Activated T-cell treated with anti-CD3 and anti-CD28 coated beads, Interleukin-2, amount 50 U/mL, for 4 hours (primary cell): ENCODE results near the gene C21orf91. TPM values are rescaled to one million over a fixed set of nuclear protein-coding genes. Genes with fewer than 3 reads are reported as not detected.

Source experiments
- ATAC-seq, 2 donors: fragments of 200-7000 bp; cut with Tn5 transposase; one replicate each; pipeline ENCODE4 v1.10.0; 2021
- DNase-seq: peaks from one replicate; pipeline ENCODE4 v3.0.0-alpha.2; 2020
- H3K27me3 Mint-ChIP-seq: one replicate; pipeline ENCODE4 v1.8.0; 2021; ENCODE audit warnings: low read depth, mixed read lengths
- H3K36me3 Mint-ChIP-seq: one replicate; pipeline ENCODE4 v1.8.0; 2022; ENCODE audit warnings: mixed read lengths; ENCODE audit not compliant: insufficient read depth
- H3K4me1 Mint-ChIP-seq: one replicate; pipeline ENCODE4 v1.8.0; 2021; ENCODE audit warnings: low read depth, mixed read lengths
- H3K4me3 Mint-ChIP-seq: one replicate; pipeline ENCODE4 v1.8.0; 2021; ENCODE audit warnings: mild to moderate bottlenecking, moderate library complexity, mixed read lengths
- H3K9me3 Mint-ChIP-seq: one replicate; pipeline ENCODE4 v1.8.0; 2021; ENCODE audit warnings: mixed read lengths
- total RNA-seq, 3 donors: library from RNA; stranded (reverse); gene quantifications; one replicate each; pipeline ENCODE4 v1.2.1, GENCODE V29; 2021

C21orf91 gene
- total RNA-seq, 3 donors from 2014 or later = 32.6 to 38.7 (median 34.7) TPM

GRCh38 chr21:17742940-17743592, 76.1 kb downstream of the C21orf91 start:
- Mint-ChIP-seq H3K4me1 (peaks cover 8% of the 10 kb centered on the region), H3K27me3 (no peaks in the 10 kb centered on the region), H3K9me3 (no peaks in the 10 kb centered on the region), H3K36me3 (peaks cover 2% of the 10 kb centered on the region), H3K4me3 (no peak overlapping the region)
- DNase-seq (no peak), ATAC-seq (no peak)

DNA sequence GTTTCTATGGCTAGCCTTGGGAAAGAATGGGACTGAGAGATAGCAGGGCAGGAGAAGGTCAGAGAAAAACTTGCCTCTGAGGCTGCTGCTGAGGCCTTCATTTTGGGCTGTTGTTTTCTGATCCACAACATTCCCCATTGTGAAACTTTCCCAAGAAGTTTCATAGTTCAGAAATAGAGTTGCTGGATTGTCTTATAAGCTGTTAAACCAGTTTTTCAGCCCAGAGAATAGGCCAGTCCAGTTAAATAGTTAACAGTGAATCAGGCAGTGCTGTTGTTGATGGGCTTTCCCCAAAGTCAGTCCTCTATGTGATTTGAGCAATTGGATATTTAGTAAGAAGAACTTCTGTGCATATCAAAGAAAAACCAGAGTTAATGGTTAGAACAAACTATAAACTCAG, 77.0 kb downstream of the C21orf91 start:
- Mint-ChIP-seq H3K36me3 (peaks cover 2% of the 10 kb centered on the region), H3K9me3 (no peaks in the 10 kb centered on the region), H3K4me3 (no peak overlapping the region), H3K27me3 (no peaks in the 10 kb centered on the region), H3K4me1 (peaks cover 8% of the 10 kb centered on the region)
- no peak for DNase-seq
- no peak for ATAC-seq

Other genes with a start within 250 kb of the C21orf91 start
- gene BTG3, start 206.5 kb downstream of the C21orf91 start, total RNA-seq = 10 to 100 TPM; 32.8 to 38.8 (median 33.0) TPM